Activated naive CD4-positive, alpha-beta T cell treated with anti-CD3 and anti-CD28 coated beads for 36 hours (primary cell): ENCODE measurements around the gene TMPO. TPM values are rescaled to one million over a fixed set of nuclear protein-coding genes. Genes with fewer than 3 reads are reported as not detected.

Experiments
- CTCF ChIA-PET: fragments of 350-600 bp; sonication (Branson Sonifier 250); formaldehyde crosslinking; loops from one replicate; lab custom pipeline; 2021; ENCODE audit warnings: antibody characterized with exemption; lab: Charles Lee
- DNase-seq: peaks from one replicate; pipeline ENCODE4 v3.0.0-alpha.2; 2020
- H3K27ac Mint-ChIP-seq: one replicate; pipeline ENCODE4 v1.8.0; 2021; ENCODE audit warnings: mild to moderate bottlenecking, mixed read lengths
- H3K27me3 Mint-ChIP-seq: one replicate; pipeline ENCODE4 v1.8.0; 2021; ENCODE audit warnings: low read depth, mixed read lengths
- H3K36me3 Mint-ChIP-seq: one replicate; pipeline ENCODE4 v1.8.0; 2021; ENCODE audit warnings: low read depth, mixed read lengths
- H3K4me1 Mint-ChIP-seq: one replicate; pipeline ENCODE4 v1.8.0; 2021; ENCODE audit warnings: low read depth, mixed read lengths
- H3K4me3 Mint-ChIP-seq: one replicate; pipeline ENCODE4 v1.8.0; 2021; ENCODE audit warnings: mild to moderate bottlenecking, moderate library complexity, mixed read lengths
- H3K9me3 Mint-ChIP-seq: one replicate; pipeline ENCODE4 v1.8.0; 2021; ENCODE audit warnings: mixed read lengths
- intact Hi-C: fragments of 100-400 bp; cut with micrococcal nuclease; formaldehyde crosslinking; loops from one replicate; pipeline ENCODE4 v1.15.1; 2023
- total RNA-seq, 2 experiments: library from RNA; stranded (reverse); gene quantifications; one replicate each; pipeline ENCODE4 v1.2.3, GENCODE V29; 2021

The TMPO gene
- total RNA-seq, 2 experiments from 2014 or later: 326 to 330 TPM

GRCh38 chr12:98514982-98515286 lies 456 bp upstream of the TMPO start:
- Mint-ChIP-seq H3K27ac (peak overlapping the region; percentile 99), H3K36me3 (peaks cover 49% of the 10 kb centered on the region), H3K9me3 (no peaks in the 10 kb centered on the region), H3K27me3 (no peaks in the 10 kb centered on the region), H3K4me3 (peak overlapping the region; percentile 95), H3K4me1 (peaks cover 29% of the 10 kb centered on the region)
- no peak for DNase-seq
- intact Hi-C loops: loop anchor here (5.0 kb wide), 3 partner anchors 1627 to 1752 kb away; partner anchors contain the start of genes ACTR6, BLTP3B, DEPDC4 and SCYL2
- CTCF ChIA-PET: interaction anchor here (1.1 to 3.1 kb wide), 2 partner anchors 18 to 23 kb away, joined by 3 to 34 read pairs; no protein-coding TSS in a partner anchor

GRCh38 chr12:98516111-98516873 lies 902 bp downstream of the TMPO start:
- CTCF ChIA-PET: interaction anchor here (0.9 to 3.1 kb wide), 6 partner anchors 9 to 128 kb away, joined by 3 to 34 read pairs (median 5); partner anchors contain the start of genes APAF1 and IKBIP
- no peaks in the 10 kb centered on the region for H3K27me3 Mint-ChIP-seq
- no peaks in the 10 kb centered on the region for H3K9me3 Mint-ChIP-seq
- H3K4me3 Mint-ChIP-seq: peak overlapping the region; percentile 95
- H3K36me3 Mint-ChIP-seq: peaks cover 52% of the 10 kb centered on the region
- intact Hi-C loops: loop anchor here (1.0 to 5.0 kb wide), 10 partner anchors 13 to 1751 kb away; partner anchors contain the start of genes ACTR6, APAF1, BLTP3B and DEPDC4
- DNase-seq: peak; percentile 96
- peaks cover 37% of the 10 kb centered on the region for H3K4me1 Mint-ChIP-seq
- peak overlapping the region; percentile 99 for H3K27ac Mint-ChIP-seq

DNA sequence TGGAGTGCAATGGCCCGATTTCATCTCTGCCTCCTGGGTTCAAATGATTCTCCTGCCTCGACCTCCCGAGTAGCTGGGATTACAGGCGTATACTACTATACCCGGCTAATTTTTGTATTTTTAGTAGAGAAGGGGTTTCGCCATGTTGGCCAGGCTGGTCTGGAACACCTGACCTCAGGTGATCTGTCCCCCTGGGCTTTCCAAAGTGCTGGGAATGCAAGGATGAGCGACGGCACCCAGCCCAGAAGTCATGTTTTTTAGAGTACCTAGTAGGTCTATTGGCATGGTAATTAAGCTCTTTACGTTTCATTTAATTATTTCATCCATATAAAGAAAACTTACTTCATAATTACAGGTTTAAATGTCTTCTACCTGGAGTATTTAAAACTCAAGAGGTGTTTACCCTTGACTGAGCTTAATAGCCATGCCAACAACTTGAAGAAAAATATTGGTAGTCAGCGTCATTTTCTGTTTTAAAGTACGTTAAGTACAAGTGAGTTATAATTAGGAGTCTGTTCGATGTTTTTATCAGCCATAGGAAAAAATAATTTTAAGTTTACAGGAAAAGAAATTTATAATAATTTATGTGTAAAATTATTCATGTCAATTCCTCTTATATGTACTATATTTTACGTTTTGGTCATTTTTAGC lies 4.0 kb downstream of the TMPO start:
- intact Hi-C loops: loop anchor here (5.0 kb wide), 3 partner anchors 1623 to 1748 kb away; partner anchors contain the start of genes ACTR6, BLTP3B, DEPDC4 and SCYL2
- no peak for DNase-seq
- H3K4me3 Mint-ChIP-seq: peak overlapping the region; percentile 73
- peaks cover 48% of the 10 kb centered on the region for H3K4me1 Mint-ChIP-seq
- CTCF ChIA-PET: interaction anchor here (1.0 to 1.6 kb wide), 3 partner anchors 27 to 29 kb away, joined by 3 to 4 read pairs (median 4); no protein-coding TSS in a partner anchor
- no peaks in the 10 kb centered on the region for H3K9me3 Mint-ChIP-seq
- H3K27me3 Mint-ChIP-seq: no peaks in the 10 kb centered on the region
- peak overlapping the region; percentile 74 for H3K27ac Mint-ChIP-seq
- peaks cover 62% of the 10 kb centered on the region for H3K36me3 Mint-ChIP-seq

GRCh38 chr12:98530068-98530467 lies 14.7 kb downstream of the TMPO start:
- CTCF ChIA-PET: interaction anchor here (0.6 to 0.8 kb wide), 2 partner anchors 60 to 120 kb away, joined by 3 to 4 read pairs; no protein-coding TSS in a partner anchor
- Mint-ChIP-seq H3K4me1 (peaks cover 28% of the 10 kb centered on the region), H3K27me3 (no peaks in the 10 kb centered on the region), H3K36me3 (peaks cover 51% of the 10 kb centered on the region), H3K4me3 (no peak overlapping the region), H3K9me3 (no peaks in the 10 kb centered on the region), H3K27ac (no peak overlapping the region)
- intact Hi-C loops: loop anchor here (5.0 kb wide), 1 partner anchor 62 kb away; the partner anchor contains the start of gene SLC25A3
- no peak for DNase-seq

DNA sequence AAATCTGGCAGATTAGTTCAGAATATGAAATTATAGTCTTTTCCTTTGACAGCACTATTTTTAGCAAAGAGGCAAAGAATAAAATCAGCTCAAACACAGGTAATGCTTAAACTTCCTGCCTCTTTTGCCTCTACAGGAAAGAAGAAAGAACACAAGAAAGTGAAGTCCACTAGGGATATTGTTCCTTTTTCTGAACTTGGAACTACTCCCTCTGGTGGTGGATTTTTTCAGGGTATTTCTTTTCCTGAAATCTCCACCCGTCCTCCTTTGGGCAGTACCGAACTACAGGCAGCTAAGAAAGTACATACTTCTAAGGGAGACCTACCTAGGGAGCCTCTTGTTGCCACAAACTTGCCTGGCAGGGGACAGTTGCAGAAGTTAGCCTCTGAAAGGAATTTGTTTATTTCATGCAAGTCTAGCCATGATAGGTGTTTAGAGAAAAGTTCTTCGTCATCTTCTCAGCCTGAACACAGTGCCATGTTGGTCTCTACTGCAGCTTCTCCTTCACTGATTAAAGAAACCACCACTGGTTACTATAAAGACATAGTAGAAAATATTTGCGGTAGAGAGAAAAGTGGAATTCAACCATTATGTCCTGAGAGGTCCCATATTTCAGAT lies 17.4 kb downstream of the TMPO start:
- DNase-seq: no peak

DNA sequence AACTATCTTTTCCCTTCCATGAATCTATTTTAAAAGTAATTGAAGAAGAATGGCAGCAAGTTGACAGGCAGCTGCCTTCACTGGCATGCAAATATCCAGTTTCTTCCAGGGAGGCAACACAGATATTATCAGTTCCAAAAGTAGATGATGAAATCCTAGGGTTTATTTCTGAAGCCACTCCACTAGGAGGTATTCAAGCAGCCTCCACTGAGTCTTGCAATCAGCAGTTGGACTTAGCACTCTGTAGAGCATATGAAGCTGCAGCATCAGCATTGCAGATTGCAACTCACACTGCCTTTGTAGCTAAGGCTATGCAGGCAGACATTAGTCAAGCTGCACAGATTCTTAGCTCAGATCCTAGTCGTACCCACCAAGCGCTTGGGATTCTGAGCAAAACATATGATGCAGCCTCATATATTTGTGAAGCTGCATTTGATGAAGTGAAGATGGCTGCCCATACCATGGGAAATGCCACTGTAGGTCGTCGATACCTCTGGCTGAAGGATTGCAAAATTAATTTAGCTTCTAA lies 18.4 kb downstream of the TMPO start:
- no peak for DNase-seq
- Mint-ChIP-seq H3K9me3 (no peaks in the 10 kb centered on the region), H3K27ac (no peak overlapping the region), H3K27me3 (no peaks in the 10 kb centered on the region), H3K36me3 (peaks cover 48% of the 10 kb centered on the region), H3K4me1 (peaks cover 13% of the 10 kb centered on the region), H3K4me3 (no peak overlapping the region)
- CTCF ChIA-PET: interaction anchor here (0.6 to 4.0 kb wide), 4 partner anchors 13 to 86 kb away, joined by 3 to 29 read pairs (median 7); partner anchors contain the start of gene TMPO
- intact Hi-C loops: loop anchor here (5.0 kb wide), 1 partner anchor 59 kb away; the partner anchor contains the start of gene SLC25A3

More for the DNA sequence above, 17.4 kb downstream of the TMPO start:
- Mint-ChIP-seq H3K27ac (no peak overlapping the region), H3K27me3 (no peaks in the 10 kb centered on the region), H3K4me3 (no peak overlapping the region), H3K36me3 (peaks cover 49% of the 10 kb centered on the region), H3K9me3 (no peaks in the 10 kb centered on the region), H3K4me1 (peaks cover 14% of the 10 kb centered on the region)
- CTCF ChIA-PET: interaction anchor here (0.5 to 4.0 kb wide), 12 partner anchors 10 to 74 kb away, joined by 3 to 29 read pairs (median 4); partner anchors contain the start of gene TMPO
- intact Hi-C loops: loop anchor here (1.0 to 5.0 kb wide), 4 partner anchors 16 to 107 kb away; partner anchors contain the start of gene SLC25A3

DNA sequence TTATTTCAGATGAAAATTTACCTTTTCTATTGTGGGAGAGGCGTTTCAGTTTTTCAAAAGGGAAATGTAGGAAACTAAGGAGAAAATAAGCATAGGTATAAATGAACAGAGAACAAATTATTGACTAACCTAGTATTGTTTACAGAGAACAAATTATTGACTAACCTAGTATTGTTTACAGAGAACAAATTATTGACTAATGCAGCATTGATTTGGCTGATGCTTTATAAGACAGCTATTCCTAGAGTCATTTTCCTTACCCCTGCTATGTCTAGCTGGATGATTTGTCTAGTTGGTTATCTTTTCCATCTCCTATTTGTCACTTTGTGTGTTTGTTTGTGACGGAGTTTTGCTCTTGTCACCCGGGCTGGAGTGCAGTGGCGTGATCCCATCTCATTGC lies 22.6 kb downstream of the TMPO start:
- Mint-ChIP-seq H3K4me3 (no peak overlapping the region), H3K27ac (no peak overlapping the region), H3K4me1 (peaks cover 11% of the 10 kb centered on the region), H3K36me3 (peaks cover 51% of the 10 kb centered on the region), H3K27me3 (no peaks in the 10 kb centered on the region), H3K9me3 (no peaks in the 10 kb centered on the region)
- intact Hi-C loops: no loop called here
- CTCF ChIA-PET: no interaction called here
- DNase-seq: no peak

DNA sequence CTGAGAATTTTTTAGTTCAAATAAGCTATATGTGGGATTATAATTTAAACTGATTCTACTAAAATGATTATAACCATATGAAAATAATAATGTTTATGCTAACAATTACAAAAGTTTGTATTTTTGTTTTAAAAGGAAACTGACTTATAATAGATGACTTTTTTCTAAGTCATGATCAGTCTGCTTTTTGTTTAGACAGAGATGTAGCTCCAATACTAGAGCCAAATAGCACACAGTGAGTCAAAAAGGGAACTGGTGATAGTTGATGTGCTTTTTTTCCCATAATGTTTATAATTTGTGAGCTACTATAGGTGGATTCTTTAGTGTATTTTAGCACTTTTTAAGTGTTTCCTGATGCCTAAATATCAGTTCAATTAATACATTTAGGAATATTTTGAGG lies 28.3 kb downstream of the TMPO start:
- H3K27ac Mint-ChIP-seq: no peak overlapping the region
- CTCF ChIA-PET: interaction anchor here (0.8 to 1.6 kb wide), 2 partner anchors 11 to 52 kb away, joined by 3 to 6 read pairs; no protein-coding TSS in a partner anchor
- no peaks in the 10 kb centered on the region for H3K9me3 Mint-ChIP-seq
- H3K4me1 Mint-ChIP-seq: peaks cover 4% of the 10 kb centered on the region
- peaks cover 46% of the 10 kb centered on the region for H3K36me3 Mint-ChIP-seq
- intact Hi-C loops: no loop called here
- no peak for DNase-seq
- no peaks in the 10 kb centered on the region for H3K27me3 Mint-ChIP-seq
- H3K4me3 Mint-ChIP-seq: no peak overlapping the region

GRCh38 chr12:98544751-98545150 lies 29.4 kb downstream of the TMPO start:
- CTCF ChIA-PET: interaction anchor here (0.7 to 1.7 kb wide), 3 partner anchors 8 to 112 kb away, joined by 3 read pairs; no protein-coding TSS in a partner anchor
- peaks cover 4% of the 10 kb centered on the region for H3K4me1 Mint-ChIP-seq
- H3K27ac Mint-ChIP-seq: no peak overlapping the region
- DNase-seq: no peak
- H3K4me3 Mint-ChIP-seq: no peak overlapping the region
- intact Hi-C loops: no loop called here
- no peaks in the 10 kb centered on the region for H3K27me3 Mint-ChIP-seq
- H3K36me3 Mint-ChIP-seq: peaks cover 49% of the 10 kb centered on the region
- no peaks in the 10 kb centered on the region for H3K9me3 Mint-ChIP-seq

DNA sequence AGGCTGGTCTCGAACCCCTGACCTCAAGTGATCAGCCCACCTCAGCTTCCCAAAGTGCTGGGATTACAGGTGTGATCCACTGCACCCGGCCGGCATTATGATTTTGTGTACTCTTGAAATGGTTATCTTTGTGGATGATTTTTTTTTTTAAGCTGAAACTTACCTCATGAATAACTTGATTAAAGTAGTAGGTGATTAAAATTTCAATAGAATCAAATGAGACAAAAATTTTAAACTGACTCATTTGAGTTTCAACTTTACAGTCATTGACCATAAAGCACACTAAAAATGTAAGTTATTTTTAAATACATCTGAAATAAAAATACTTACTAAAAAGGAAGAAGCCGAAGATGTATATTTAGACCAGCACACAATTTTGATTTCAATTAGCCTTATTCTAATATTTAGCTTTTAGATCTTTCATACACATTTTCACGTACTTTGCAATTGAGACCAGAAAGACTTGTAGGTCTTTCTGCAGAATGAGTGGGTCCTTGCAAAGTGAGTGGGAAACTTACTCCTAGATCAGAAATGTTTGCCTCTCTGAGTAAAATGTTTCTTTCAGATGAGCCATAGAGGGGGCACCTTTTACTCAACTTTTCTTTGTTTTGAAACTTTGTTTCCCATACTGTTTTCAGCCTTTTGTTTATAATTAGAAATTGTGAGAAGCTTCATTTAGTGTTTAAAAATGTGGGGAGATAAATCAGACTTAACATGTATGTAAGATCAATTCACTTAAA lies 34.2 kb downstream of the TMPO start:
- peaks cover 44% of the 10 kb centered on the region for H3K36me3 Mint-ChIP-seq
- CTCF ChIA-PET: no interaction called here

GRCh38 chr12:98551787-98552186 lies 36.4 kb downstream of the TMPO start:
- intact Hi-C loops: no loop called here
- H3K27ac Mint-ChIP-seq: no peak overlapping the region
- no peaks in the 10 kb centered on the region for H3K27me3 Mint-ChIP-seq
- no peaks in the 10 kb centered on the region for H3K9me3 Mint-ChIP-seq
- H3K36me3 Mint-ChIP-seq: peaks cover 33% of the 10 kb centered on the region
- CTCF ChIA-PET: no interaction called here
- no peaks in the 10 kb centered on the region for H3K4me1 Mint-ChIP-seq
- no peak overlapping the region for H3K4me3 Mint-ChIP-seq
- no peak for DNase-seq

More for the DNA sequence above, 34.2 kb downstream of the TMPO start:
- intact Hi-C loops: no loop called here
- H3K4me3 Mint-ChIP-seq: no peak overlapping the region
- no peaks in the 10 kb centered on the region for H3K27me3 Mint-ChIP-seq
- no peaks in the 10 kb centered on the region for H3K4me1 Mint-ChIP-seq
- no peak for DNase-seq
- no peak overlapping the region for H3K27ac Mint-ChIP-seq
- H3K9me3 Mint-ChIP-seq: no peaks in the 10 kb centered on the region
